GM19463 (cell line): ENCODE data around the gene GRIP1.
A peak's percentile ranks its signal among the peaks of the same experiment; 100 is the strongest.

ENCODE experiments used
- ATAC-seq: cut with Tn5 transposase; IDR thresholded peaks from one replicate; pipeline ENCODE4 v1.9.1; 2021; ENCODE audit warnings: mild to moderate bottlenecking, moderate library complexity; ENCODE audit not compliant: unreplicated experiment

GRIP1 gene

GRCh38 chr12:66345956-66346355 lies 332.9 kb downstream of the GRIP1 start:
- ATAC-seq = no peak

DNA sequence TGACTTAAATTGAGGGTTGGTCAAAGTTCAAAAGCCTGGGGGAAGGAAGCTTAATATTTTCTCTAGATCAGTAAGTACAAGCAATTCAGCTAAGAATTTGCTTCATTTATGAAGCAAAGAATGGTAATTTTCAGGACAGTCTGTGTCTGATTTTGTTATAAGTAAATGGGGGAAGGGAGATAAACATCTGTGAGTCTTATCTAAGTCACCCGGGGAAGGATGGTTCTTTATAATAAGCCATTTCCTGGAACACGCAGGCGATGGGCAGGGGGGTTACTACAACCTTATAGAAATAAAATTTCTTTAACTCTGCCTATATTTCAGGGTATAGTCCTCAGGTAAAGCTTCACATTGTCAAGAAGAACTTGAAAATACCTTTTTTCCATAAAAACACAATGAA lies 333.7 kb downstream of the GRIP1 start:
- no peak for ATAC-seq

DNA sequence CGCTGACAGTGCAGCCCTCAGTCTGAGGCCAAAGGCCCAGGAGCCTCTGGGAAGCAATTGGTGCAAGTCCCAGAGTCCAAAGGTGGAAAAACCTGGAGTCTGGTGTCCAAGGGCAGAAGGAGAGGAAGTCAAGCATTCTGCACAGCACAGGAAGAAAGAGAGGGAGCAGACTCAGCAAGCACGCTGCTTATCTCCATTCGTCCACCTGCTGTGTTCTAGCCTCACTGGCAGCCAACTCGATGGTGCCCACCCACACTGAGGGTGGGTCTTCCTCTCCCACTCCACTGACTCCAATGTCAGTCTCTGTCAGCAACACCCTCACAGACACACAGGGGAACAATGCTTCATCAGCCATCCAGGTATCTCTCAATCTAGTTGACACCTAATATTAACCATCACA lies 337.8 kb downstream of the GRIP1 start:
- ATAC-seq = no peak

- ATAC-seq = no peak
Measured at GRCh38 chr12:66340131-66340530, 338.7 kb downstream of the GRIP1 start.

DNA sequence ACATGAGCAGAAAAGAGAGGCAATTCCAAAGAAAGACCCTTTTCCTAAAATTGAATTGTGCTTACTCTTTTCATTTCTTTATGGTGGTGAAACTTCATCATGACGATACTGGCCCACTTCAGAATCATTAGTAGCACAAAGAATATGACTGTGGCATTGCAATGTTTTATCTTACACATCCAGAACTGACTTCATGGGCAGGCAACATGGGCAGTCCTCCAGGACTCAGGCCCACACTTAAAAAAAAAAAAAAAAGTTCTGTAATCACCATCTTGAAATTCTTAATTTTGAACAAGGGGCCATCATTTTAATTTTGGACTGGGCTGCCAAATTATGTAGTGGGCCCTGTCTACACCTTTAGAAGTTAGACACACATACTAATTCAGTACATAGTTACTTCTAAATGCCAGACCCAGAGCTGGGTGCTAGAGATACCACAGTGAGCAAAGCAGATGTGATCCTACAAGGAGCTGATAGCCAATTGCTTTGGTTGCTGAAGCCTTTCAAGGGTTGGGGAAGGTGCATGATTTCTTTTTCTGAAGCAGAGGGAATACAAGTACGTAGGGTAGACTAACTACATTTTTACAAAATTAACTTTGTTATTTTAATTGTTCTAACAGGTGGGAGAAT lies 341.4 kb downstream of the GRIP1 start:
- ATAC-seq = no peak

- no peak for ATAC-seq
Measured at GRCh38 chr12:66335746-66336145, 343.1 kb downstream of the GRIP1 start.

GRCh38 chr12:66331814-66332213 lies 347.1 kb downstream of the GRIP1 start:
- no peak for ATAC-seq

DNA sequence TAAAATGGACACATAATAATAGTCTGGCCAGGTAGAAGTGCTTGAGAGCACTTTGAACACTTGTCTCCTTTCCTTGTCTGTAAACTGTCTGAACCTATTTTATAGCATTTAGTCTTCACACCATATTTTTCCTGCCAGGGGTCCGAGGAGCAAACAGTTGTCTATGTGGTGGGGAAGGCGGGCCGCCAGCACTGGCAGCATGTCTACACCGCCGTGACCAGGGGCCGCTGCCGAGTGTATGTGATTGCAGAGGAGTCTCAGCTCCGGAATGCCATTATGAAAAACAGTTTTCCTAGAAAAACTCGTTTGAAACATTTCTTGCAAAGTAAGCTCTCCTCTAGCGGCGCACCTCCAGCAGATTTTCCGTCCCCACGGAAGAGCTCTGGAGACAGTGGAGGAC lies 347.9 kb downstream of the GRIP1 start:
- ATAC-seq = no peak

GRCh38 chr12:66329941-66330340 lies 348.9 kb downstream of the GRIP1 start:
- no peak for ATAC-seq

DNA sequence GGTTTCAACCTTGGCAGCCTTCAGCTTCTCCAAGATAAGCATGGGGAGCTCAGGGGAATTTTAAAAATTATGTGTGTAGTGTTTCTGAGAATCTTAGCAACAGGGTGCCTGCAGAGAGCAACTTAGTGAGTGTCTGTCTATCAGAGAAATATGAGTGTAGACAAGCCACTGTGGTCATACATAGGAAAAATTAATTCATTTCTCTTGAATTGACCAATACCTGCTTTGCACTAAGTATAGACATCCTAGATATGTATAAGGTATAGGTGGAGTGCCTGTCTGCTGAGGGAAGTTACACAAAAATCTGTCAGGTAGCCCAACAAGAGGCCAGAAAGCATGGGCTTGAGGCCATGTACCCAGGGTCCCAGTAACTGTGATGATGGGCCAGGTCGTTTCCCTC lies 355.9 kb downstream of the GRIP1 start:
- ATAC-seq = no peak

- ATAC-seq = no peak
Measured at GRCh38 chr12:66321435-66321834, 357.4 kb downstream of the GRIP1 start.

DNA sequence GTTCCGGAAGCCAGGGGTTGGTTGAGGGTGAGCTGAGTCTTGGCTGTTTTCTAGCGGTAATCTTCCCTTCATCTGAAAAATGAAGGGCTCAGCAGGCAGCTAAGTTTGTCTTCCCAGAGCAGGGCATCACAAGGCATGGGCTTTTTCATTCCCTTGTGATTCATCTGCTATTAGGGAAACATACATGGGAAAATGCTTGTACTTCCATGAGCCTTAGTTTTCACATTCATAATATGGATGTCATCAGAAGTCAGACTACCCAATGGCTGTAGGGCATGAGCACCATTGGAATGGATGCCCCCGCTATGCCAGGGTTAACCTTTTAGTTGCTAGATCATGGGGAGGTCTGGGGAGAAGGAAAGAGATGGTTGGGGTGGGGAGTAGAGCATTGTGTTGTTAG lies 357.9 kb downstream of the GRIP1 start:
- no peak for ATAC-seq

DNA sequence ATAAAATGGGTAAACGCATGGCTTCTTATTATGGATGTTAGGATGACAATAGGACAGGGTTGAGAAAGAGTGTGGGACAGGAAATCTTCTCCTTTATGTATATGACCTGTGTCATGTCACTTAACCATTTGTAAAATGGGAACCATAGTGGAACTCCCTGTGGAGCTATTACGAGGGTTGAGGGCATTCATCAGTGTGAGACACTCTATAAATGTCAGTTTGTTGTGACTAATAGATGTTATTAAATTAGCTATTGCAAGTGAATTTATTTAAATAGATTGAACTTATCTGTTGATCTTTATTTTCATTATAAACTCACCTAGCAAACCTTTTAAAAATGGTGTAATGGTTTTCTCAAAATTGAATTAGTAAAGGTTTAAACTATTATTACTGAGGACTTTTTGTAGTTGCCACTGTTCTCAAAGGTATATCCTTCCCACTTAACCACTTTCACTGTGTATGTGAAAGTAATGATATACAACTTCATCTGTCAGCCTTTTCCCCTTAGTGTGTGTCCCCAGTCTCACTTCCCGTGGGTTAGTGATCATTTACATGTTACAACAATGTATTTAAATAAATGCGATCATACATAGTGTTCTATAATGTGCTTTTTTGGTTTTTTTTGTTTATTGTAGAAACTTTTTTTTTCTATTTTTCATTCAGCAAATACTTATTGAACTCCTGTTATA lies 359.5 kb downstream of the GRIP1 start:
- ATAC-seq = peak; percentile 56

GRCh38 chr12:66314278-66314677 lies 364.6 kb downstream of the GRIP1 start:
- ATAC-seq = no peak

- no peak for ATAC-seq
Measured at GRCh38 chr12:66312189-66312588, 366.7 kb downstream of the GRIP1 start.

DNA sequence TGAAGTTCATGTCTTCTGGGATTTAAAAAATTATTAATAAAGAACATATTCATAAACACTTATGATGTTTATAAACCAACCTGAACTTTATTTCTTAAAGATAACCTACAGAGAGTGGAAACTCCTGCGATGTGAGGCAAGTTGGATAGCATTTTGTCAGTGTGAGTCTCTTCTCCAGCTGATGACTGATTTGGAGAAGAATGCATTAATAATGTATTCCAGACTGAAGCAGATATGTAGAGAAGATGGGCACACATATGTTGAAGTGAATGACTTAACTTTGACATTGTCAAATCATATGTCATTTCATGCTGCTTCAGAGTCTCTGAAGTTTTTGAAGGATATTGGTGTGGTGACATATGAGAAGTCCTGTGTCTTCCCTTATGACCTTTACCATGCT lies 369.3 kb downstream of the GRIP1 start:
- no peak for ATAC-seq

GRCh38 chr12:66304296-66304900 lies 374.5 kb downstream of the GRIP1 start:
- ATAC-seq = no peak

DNA sequence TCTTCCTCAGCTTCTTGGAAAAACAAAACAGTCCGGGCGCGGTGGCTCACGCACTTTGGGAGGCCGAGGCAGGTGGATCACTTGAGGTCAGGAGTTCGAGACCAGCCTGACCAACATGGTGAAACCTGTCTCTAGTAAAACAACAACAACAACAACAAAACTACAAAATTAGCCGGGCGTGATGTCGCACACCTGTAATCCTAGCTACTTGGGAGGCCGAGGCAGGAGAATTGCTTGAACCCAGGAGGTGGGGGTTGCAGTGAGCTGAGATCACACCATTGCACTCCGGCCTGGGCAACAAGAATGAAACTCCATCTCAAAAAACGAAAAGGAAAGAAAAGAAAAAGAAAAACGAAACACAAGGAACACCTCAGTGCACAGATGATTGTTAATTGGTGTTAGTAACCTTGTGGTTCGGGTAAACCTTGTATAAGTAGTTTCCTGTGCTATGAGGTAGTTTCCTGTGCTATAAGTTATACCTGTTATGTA lies 375.5 kb downstream of the GRIP1 start:
- peak; percentile 30 for ATAC-seq

DNA sequence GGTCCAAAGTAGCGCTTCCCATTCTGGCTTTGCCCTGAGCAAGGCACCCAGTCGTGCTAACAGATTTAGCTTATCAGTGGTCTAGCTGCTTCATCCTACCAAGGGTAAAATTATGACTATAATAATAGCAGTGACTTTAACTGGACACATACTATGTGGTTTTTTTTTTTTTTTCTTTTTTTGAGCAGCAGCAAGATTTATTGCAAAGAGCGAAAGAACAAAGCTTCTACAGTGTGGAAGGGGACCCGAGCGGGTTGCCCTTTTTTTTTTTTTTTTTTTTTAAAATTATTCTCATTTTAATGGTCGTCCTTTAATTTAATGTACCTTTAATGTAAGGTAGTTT lies 376.1 kb downstream of the GRIP1 start:
- ATAC-seq = no peak

DNA sequence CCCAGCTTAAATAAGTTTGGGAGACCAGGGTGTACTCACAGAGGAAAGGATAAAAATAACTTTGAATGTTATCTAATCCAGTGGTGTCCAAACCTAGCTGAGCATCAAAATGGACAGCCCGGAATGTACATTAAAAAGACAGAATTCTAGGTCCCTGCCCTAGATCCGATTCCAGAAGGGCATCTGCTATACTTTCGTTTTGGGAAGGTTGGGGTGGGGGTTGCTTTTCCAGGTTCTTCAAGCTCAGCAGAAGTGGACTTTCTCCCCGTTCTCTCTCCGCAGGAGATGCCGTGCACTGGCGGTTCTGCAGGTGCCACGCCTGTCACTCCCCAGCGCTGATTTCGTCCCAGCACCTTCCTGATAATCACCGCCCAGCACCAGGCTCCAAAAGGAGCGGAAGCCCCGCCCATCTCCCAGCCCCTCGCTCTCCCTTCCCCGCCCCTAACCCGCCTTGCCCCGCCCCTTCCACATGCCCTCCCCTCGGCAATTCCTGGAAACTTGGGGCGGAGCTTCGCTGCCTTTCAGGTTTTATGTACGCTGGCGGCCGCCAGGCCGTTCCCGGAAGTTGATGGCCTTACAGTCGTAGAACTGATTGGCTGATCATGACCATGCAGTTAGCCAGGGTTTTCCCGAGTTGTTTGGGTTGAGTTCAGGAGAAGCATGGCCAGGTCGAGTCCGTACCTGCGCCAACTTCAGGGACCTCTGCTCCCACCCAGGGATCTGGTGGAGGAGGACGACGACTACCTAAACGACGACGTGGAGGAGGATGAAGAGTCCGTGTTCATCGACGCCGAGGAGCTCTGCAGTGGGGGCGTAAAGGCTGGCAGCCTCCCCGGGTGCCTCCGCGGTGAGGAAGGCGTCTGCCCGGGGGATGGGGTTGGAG lies 376.7 kb downstream of the GRIP1 start, which contains the start of gene HELB:
Gene HELB (plus strand): TSS at position 550 of the 883 bp plus-strand sequence. CDS start 111 bp downstream, at position 661.
- ATAC-seq = peak; percentile 90

DNA sequence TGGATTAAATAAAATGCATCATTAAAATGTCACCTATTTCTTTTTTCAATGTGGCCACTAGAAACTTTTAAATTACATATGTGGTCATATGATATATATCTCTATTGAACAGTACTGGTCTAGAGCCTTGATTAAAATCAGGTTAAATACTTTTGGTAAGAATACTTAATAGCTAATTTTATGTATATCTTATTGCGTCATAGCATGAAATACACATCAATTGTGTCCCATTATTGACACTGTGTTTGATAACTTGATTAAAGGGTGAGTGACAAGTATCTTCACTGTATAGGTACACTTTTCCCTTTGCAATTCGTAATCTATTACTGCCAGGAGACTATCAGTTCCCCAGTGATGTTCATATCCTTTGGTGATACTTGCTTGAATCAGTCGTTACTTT lies 381.0 kb downstream of the GRIP1 start:
- no peak for ATAC-seq
